WTC11 (cell line): ENCODE results near the gene TPRKB. TPM values are rescaled to one million over a fixed set of nuclear protein-coding genes. Genes with fewer than 3 reads are reported as not detected.

Source experiments
- ATAC-seq: fragments of 200-7000 bp; cut with Tn5 transposase; 2 replicates; pipeline ENCODE4 v1.10.0; 2021; ENCODE audit warnings: mild to moderate bottlenecking, moderate library complexity
- CTCF ChIA-PET: fragments of 300-600 bp; sonication (Branson Sonifier 250); formaldehyde crosslinking; loops from one replicate; lab custom pipeline; 2021; ENCODE audit warnings: antibody characterized with exemption; lab: Charles Lee
- POLR2A ChIA-PET: fragments of 350-600 bp; sonication (Branson Sonifier 250); formaldehyde crosslinking; loops from one replicate; lab custom pipeline; 2021; ENCODE audit warnings: antibody characterized with exemption; lab: Charles Lee
- DNase-seq: peaks from one replicate; pipeline ENCODE4 v3.0.0; 2021; ENCODE audit warnings: low spot score
- H3K27ac Mint-ChIP-seq: 2 replicates; pipeline ENCODE4 v1.8.0; 2021; ENCODE audit warnings: mixed read lengths
- H3K27me3 Mint-ChIP-seq: 2 replicates; pipeline ENCODE4 v1.8.0; 2021; ENCODE audit warnings: low read depth, mild to moderate bottlenecking, moderate library complexity, mixed read lengths
- H3K36me3 Mint-ChIP-seq: 2 replicates; pipeline ENCODE4 v1.8.0; 2021; ENCODE audit warnings: mixed read lengths
- H3K4me1 Mint-ChIP-seq: 2 replicates; pipeline ENCODE4 v1.8.0; 2022; ENCODE audit warnings: mixed read lengths
- H3K4me3 Mint-ChIP-seq: 2 replicates; pipeline ENCODE4 v1.8.0; 2021; ENCODE audit warnings: mild to moderate bottlenecking, moderate library complexity, mixed read lengths
- H3K9me3 Mint-ChIP-seq: 2 replicates; pipeline ENCODE4 v1.8.0; 2021; ENCODE audit warnings: mixed read lengths
- CREB1 ChIP-seq: sonication (generic); formaldehyde crosslinking; IDR thresholded peaks from 2 replicates; pipeline ENCODE4 v1.8.0; 2023; ENCODE audit warnings: mild to moderate bottlenecking, missing genetic modification reagents
- CTCF ChIP-seq: fragments of 200-600 bp; IDR thresholded peaks from 2 replicates; pipeline ENCODE4 v1.8.0; 2022; ENCODE audit warnings: antibody characterized with exemption
- ESRRA ChIP-seq: sonication (generic); formaldehyde crosslinking; IDR thresholded peaks from 2 replicates; pipeline ENCODE4 v1.8.1; 2022; ENCODE audit warnings: mild to moderate bottlenecking, missing genetic modification reagents, borderline replicate concordance
- GRHL2 ChIP-seq: fragments of 250-450 bp; sonication (Bioruptor Pico); IDR thresholded peaks from 2 replicates; pipeline ENCODE4 v1.8.0; 2022; ENCODE audit warnings: mild to moderate bottlenecking, moderate library complexity; ENCODE audit not compliant: insufficient replicate concordance, severe bottlenecking
- HMGA2 ChIP-seq: fragments of 250-450 bp; sonication (Bioruptor Pico); IDR thresholded peaks from 2 replicates; pipeline ENCODE4 v1.4.0; 2021; ENCODE audit warnings: mild to moderate bottlenecking, moderate library complexity
- IRF2 ChIP-seq: sonication (generic); formaldehyde crosslinking; IDR thresholded peaks from 2 replicates; pipeline ENCODE4 v1.8.0; 2022; ENCODE audit warnings: low read depth, missing genetic modification reagents, borderline replicate concordance
- NR1H2 ChIP-seq: sonication (generic); formaldehyde crosslinking; IDR thresholded peaks from 2 replicates; pipeline ENCODE4 v1.9.0; 2021; ENCODE audit warnings: mild to moderate bottlenecking, moderate library complexity, missing genetic modification reagents
- SMAD3 ChIP-seq: sonication (generic); formaldehyde crosslinking; IDR thresholded peaks from 2 replicates; pipeline ENCODE4 v1.8.0; 2022; ENCODE audit warnings: missing genetic modification reagents, mild to moderate bottlenecking, borderline replicate concordance
- SMAD4 ChIP-seq: sonication (generic); formaldehyde crosslinking; IDR thresholded peaks from 2 replicates; pipeline ENCODE4 v1.8.0; 2022; ENCODE audit warnings: mild to moderate bottlenecking, missing genetic modification reagents
- STAT6 ChIP-seq: sonication (generic); formaldehyde crosslinking; conservative IDR thresholded peaks from 2 replicates; pipeline ENCODE4 v1.8.1; 2023; ENCODE audit warnings: mild to moderate bottlenecking, low read depth, missing genetic modification reagents, moderate library complexity
- USF1 ChIP-seq: sonication (generic); formaldehyde crosslinking; IDR thresholded peaks from 2 replicates; pipeline ENCODE4 v1.8.0; 2022; ENCODE audit warnings: mild to moderate bottlenecking, missing genetic modification reagents
- ZNF121 ChIP-seq: sonication (generic); formaldehyde crosslinking; IDR thresholded peaks from 2 replicates; pipeline ENCODE4 v1.8.0; 2023; ENCODE audit warnings: missing genetic modification reagents
- ZNF138 ChIP-seq: sonication (generic); formaldehyde crosslinking; conservative IDR thresholded peaks from 2 replicates; pipeline ENCODE4 v1.8.1; 2022; ENCODE audit warnings: mild to moderate bottlenecking, moderate library complexity, missing genetic modification reagents
- ZNF219 ChIP-seq: sonication (generic); formaldehyde crosslinking; IDR thresholded peaks from 2 replicates; pipeline ENCODE4 v1.8.0; 2023; ENCODE audit warnings: missing genetic modification reagents, mild to moderate bottlenecking, borderline replicate concordance
- ZNF263 ChIP-seq: sonication (generic); formaldehyde crosslinking; IDR thresholded peaks from 2 replicates; pipeline ENCODE4 v1.8.1; 2022; ENCODE audit warnings: low read depth, mild to moderate bottlenecking, moderate library complexity, missing genetic modification reagents
- ZNF416 ChIP-seq: fragments of 250-450 bp; sonication (Bioruptor Pico); IDR thresholded peaks from 2 replicates; pipeline ENCODE4 v1.9.0; 2021; ENCODE audit warnings: mild to moderate bottlenecking, inconsistent platforms
- ZNF512 ChIP-seq: sonication (generic); formaldehyde crosslinking; IDR thresholded peaks from 2 replicates; pipeline ENCODE4 v1.8.1; 2022; ENCODE audit warnings: missing genetic modification reagents, borderline replicate concordance
- ZSCAN18 ChIP-seq: fragments of 250-450 bp; sonication (Bioruptor Pico); IDR thresholded peaks from 2 replicates; pipeline ENCODE4 v2.1.2; 2022; ENCODE audit warnings: mild to moderate bottlenecking, moderate library complexity
- total RNA-seq: library from RNA; stranded (reverse); gene quantifications from 3 replicates; pipeline ENCODE4 v1.2.3, GENCODE V29; 2021

TPRKB gene
- total RNA-seq, 1 experiment from 2014 or later: 30.6 TPM

- Mint-ChIP-seq H3K9me3 (peaks cover 13% of the 10 kb centered on the region), H3K27me3 (peaks cover 41% of the 10 kb centered on the region), H3K4me3 (peak overlapping the region; percentile 99), H3K36me3 (peaks cover 26% of the 10 kb centered on the region), H3K27ac (no peak overlapping the region; the same call in 1 of the 2 replicates), H3K4me1 (peaks cover 6% of the 10 kb centered on the region)
- POLR2A ChIA-PET: no interaction called here
- CTCF ChIA-PET: interaction anchor here (1.0 to 1.6 kb wide), 4 partner anchors 11 to 384 kb away, joined by 3 to 11 read pairs (median 6); no protein-coding TSS in a partner anchor
- no peak for TF ChIP-seq ZNF512 (CRISPR knock-in tag)
- TF ChIP-seq ZNF219: no peak
- no peak for TF ChIP-seq NR1H2 (CRISPR knock-in tag)
- no peak for TF ChIP-seq SMAD3 (CRISPR knock-in tag)
- TF ChIP-seq USF1 (CRISPR knock-in tag): no peak
- no peak for ATAC-seq
- DNase-seq: no peak
Observed at GRCh38 chr2:73736378-73736777, 767 bp downstream of the TPRKB start.

GRCh38 chr2:73730810-73731209 lies 6.3 kb downstream of the TPRKB start:
- Mint-ChIP-seq H3K4me3 (no peak overlapping the region), H3K4me1 (no peaks in the 10 kb centered on the region), H3K27me3 (no peaks in the 10 kb centered on the region), H3K36me3 (peaks cover 41% of the 10 kb centered on the region), H3K27ac (no peak overlapping the region), H3K9me3 (no peaks in the 10 kb centered on the region)
- TF ChIP-seq SMAD4 (CRISPR knock-in tag): no peak
- TF ChIP-seq ESRRA (CRISPR knock-in tag): no peak
- no peak for TF ChIP-seq ZSCAN18 (CRISPR knock-in tag)
- TF ChIP-seq STAT6 (CRISPR knock-in tag): no peak
- TF ChIP-seq ZNF416 (CRISPR knock-in tag): no peak
- TF ChIP-seq ZNF263 (CRISPR knock-in tag): no peak
- ChIA-PET POLR2A (no interaction called here), CTCF (no interaction called here)
- DNase-seq (no peak), ATAC-seq (no peak)

- Mint-ChIP-seq H3K27ac (no peak overlapping the region), H3K4me3 (no peak overlapping the region), H3K9me3 (peaks cover under 1% of the 10 kb centered on the region), H3K27me3 (peaks cover 4% of the 10 kb centered on the region), H3K36me3 (peaks cover 37% of the 10 kb centered on the region), H3K4me1 (no peaks in the 10 kb centered on the region)
- TF ChIP-seq SMAD4 (CRISPR knock-in tag): no peak
- no peak for TF ChIP-seq STAT6 (CRISPR knock-in tag)
- TF ChIP-seq IRF2 (CRISPR knock-in tag): no peak
- no peak for TF ChIP-seq CTCF
- no peak for TF ChIP-seq CREB1 (CRISPR knock-in tag)
- TF ChIP-seq HMGA2 (CRISPR knock-in tag): no peak
- TF ChIP-seq SMAD3 (CRISPR knock-in tag): no peak
- no peak for TF ChIP-seq ZNF121 (CRISPR knock-in tag)
- no peak for TF ChIP-seq ZNF138 (CRISPR knock-in tag)
- no peak for TF ChIP-seq GRHL2 (CRISPR knock-in tag)
- ChIA-PET CTCF (no interaction called here), POLR2A (no interaction called here)
- DNase-seq (no peak), ATAC-seq (no peak)
Observed at GRCh38 chr2:73728711-73729110, 8.4 kb downstream of the TPRKB start.
